ENCODE measurements around the gene CNST.

- TF ChIP-seq POLR2A (IDR thresholded peaks at IDR 0.05) (no peak), CTCF (IDR thresholded peaks at IDR 0.05) (no peak), EP300 (IDR thresholded peaks at IDR 0.05) (no peak)
Observed at GRCh38 chr1:246683521-246683920, 117.3 kb downstream of the CNST start.
